Erythroblast (primary cell): ENCODE data around the gene MOBP.

Experiments
- GATA1 ChIP-seq: IDR thresholded peaks from 2 replicates; pipeline ENCODE4 v1.6.1; 2011; ENCODE audit warnings: low read depth, mild to moderate bottlenecking, control low read depth, low read length, moderate library complexity
- POLR2A ChIP-seq: IDR thresholded peaks from 2 replicates; pipeline ENCODE4 v1.6.1; 2011; ENCODE audit warnings: mild to moderate bottlenecking, low read length

DNA sequence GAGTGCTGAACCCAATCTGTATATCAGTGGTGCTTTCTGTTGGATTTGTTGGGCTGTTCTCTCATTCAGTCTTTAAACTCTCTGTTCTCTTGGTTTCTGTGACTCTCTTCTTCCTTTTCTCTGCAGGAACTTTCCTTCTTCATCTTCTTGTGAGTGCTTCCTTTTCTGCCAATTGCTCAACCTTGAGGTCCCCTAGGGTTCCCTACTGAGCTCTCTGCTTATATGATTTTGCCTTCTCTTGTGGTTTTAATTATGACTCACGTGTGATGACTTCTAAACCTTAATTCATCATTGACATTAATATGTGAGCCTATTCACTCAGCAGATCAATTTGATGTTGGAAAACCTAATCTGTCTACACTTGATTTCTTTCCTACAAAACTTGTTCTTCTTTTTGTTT is 39.4 kb downstream of the MOBP start:
- TF ChIP-seq POLR2A (no peak), GATA1 (no peak)
